CD4-positive, alpha-beta T cell treated with Interleukin-4 for 4 hours (primary cell): ENCODE data around the gene PLEKHA4.
"Not testable (repeated sequence)": the region's sequence is repeated elsewhere in the genome, so short reads cannot be mapped to it uniquely, and the experiment has no call there.

Experiments used
- DNase-seq: peaks from one replicate; pipeline ENCODE4 v3.0.0-alpha.2; 2020

Gene PLEKHA4

GRCh38 chr19:48795055-48795684, 73.2 kb downstream of the PLEKHA4 start:
- peak; percentile 87 for DNase-seq

- no peak for DNase-seq
Observed at GRCh38 chr19:48794291-48794690, 74.1 kb downstream of the PLEKHA4 start.

- no peak for DNase-seq
Observed at GRCh38 chr19:48793271-48793670, 75.1 kb downstream of the PLEKHA4 start.

- not testable (repeated sequence) for DNase-seq
Observed at GRCh38 chr19:48787331-48787730, 81.1 kb downstream of the PLEKHA4 start.
